ENCODE data around the gene EEIG1. TPM values are rescaled to one million over a fixed set of nuclear protein-coding genes. Genes with fewer than 3 reads are reported as not detected.

The EEIG1 gene
- total RNA-seq, 3 donors from 2014 or later, result 7.7 to 32.1 (median 19.7) TPM

- Histone ChIP-seq H3K4me3 (no peak overlapping the region), H3K4me1 (no peaks in the 10 kb centered on the region), H3K9me3 (no peaks in the 10 kb centered on the region), H3K27ac (peak overlapping the region; percentile 82 to 90), H3K27me3 (no peaks in the 10 kb centered on the region), H3K36me3 (no peaks in the 10 kb centered on the region)
- peak in 2 of 3 donors; percentile 18 to 44 for TF ChIP-seq POLR2AphosphoS5 (IDR thresholded peaks at IDR 0.05)
- TF ChIP-seq CTCF (IDR thresholded peaks at IDR 0.05), result no peak
- no peak for TF ChIP-seq POLR2A (IDR thresholded peaks at IDR 0.05)
- peak in 1 of 2 donors; percentile 63 for DNase-seq (ENCODE audit: low spot score in 2 of 2)
- intact Hi-C loops (cut with DNase I; ENCODE audit: low total_unique reads), result no loop called here
These were observed 26.9 kb upstream of the EEIG1 start for GRCh38 chr9:128007566-128008138.

GRCh38 chr9:128006332-128006996 is 25.7 kb upstream of the EEIG1 start:
- TF ChIP-seq POLR2AphosphoS5 (IDR thresholded peaks at IDR 0.05), result no peak
- H3K27ac ChIP-seq, result peak overlapping the region; percentile 82 to 90
- intact Hi-C loops (cut with DNase I; ENCODE audit: low total_unique reads), result no loop called here

GRCh38 chr9:128005923-128006322 is 25.1 kb upstream of the EEIG1 start:
- H3K36me3 ChIP-seq, result no peaks in the 10 kb centered on the region
- TF ChIP-seq POLR2A (IDR thresholded peaks at IDR 0.05), result no peak
- TF ChIP-seq CTCF (IDR thresholded peaks at IDR 0.05), result no peak
- TF ChIP-seq POLR2AphosphoS5 (IDR thresholded peaks at IDR 0.05), result no peak
- no peaks in the 10 kb centered on the region for H3K4me1 ChIP-seq
- intact Hi-C loops (cut with DNase I; ENCODE audit: low total_unique reads), result no loop called here
- H3K27ac ChIP-seq, result peak overlapping the region; percentile 21 to 82
- H3K4me3 ChIP-seq, result no peak overlapping the region
- H3K9me3 ChIP-seq, result no peaks in the 10 kb centered on the region
- no peaks in the 10 kb centered on the region for H3K27me3 ChIP-seq
- peak in 1 of 2 donors; percentile 32 for DNase-seq (ENCODE audit: low spot score in 2 of 2)

More at GRCh38 chr9:128006332-128006996, 25.7 kb upstream of the EEIG1 start:
- DNase-seq (ENCODE audit: low spot score in 2 of 2), result no peak
- H3K27me3 ChIP-seq, result no peaks in the 10 kb centered on the region
- no peaks in the 10 kb centered on the region for H3K4me1 ChIP-seq
- no peaks in the 10 kb centered on the region for H3K36me3 ChIP-seq
- no peaks in the 10 kb centered on the region for H3K9me3 ChIP-seq
- no peak overlapping the region for H3K4me3 ChIP-seq

GRCh38 chr9:128003966-128004604 is 23.3 kb upstream of the EEIG1 start:
- H3K27ac ChIP-seq, result peak overlapping the region; percentile 21 to 32
- no peak for DNase-seq (ENCODE audit: low spot score in 2 of 2)
- TF ChIP-seq POLR2A (IDR thresholded peaks at IDR 0.05), result no peak
- TF ChIP-seq CTCF (IDR thresholded peaks at IDR 0.05), result no peak
- TF ChIP-seq POLR2AphosphoS5 (IDR thresholded peaks at IDR 0.05), result no peak
- H3K4me1 ChIP-seq, result no peaks in the 10 kb centered on the region
- intact Hi-C loops (cut with DNase I; ENCODE audit: low total_unique reads), result loop anchor here (1.0 kb wide), 1 partner anchor 30 kb away; no protein-coding TSS in a partner anchor
- no peaks in the 10 kb centered on the region for H3K36me3 ChIP-seq
- no peaks in the 10 kb centered on the region for H3K9me3 ChIP-seq
- no peak overlapping the region for H3K4me3 ChIP-seq
- no peaks in the 10 kb centered on the region for H3K27me3 ChIP-seq

GRCh38 chr9:128002959-128003358 is 22.2 kb upstream of the EEIG1 start:
- Histone ChIP-seq H3K4me1 (no peaks in the 10 kb centered on the region), H3K4me3 (no peak overlapping the region), H3K36me3 (no peaks in the 10 kb centered on the region), H3K9me3 (no peaks in the 10 kb centered on the region), H3K27me3 (no peaks in the 10 kb centered on the region), H3K27ac (peak overlapping the region in 1 of 2 donors; percentile 19)
- intact Hi-C loops (cut with DNase I; ENCODE audit: low total_unique reads), result loop anchor here (1.0 kb wide), 1 partner anchor 29 kb away; no protein-coding TSS in a partner anchor
- DNase-seq (ENCODE audit: low spot score in 2 of 2), result no peak
- no peak for TF ChIP-seq POLR2AphosphoS5 (IDR thresholded peaks at IDR 0.05)
